ACC112 (cell line): ENCODE results near the gene BAG1.

Experiments used
- H2AFZ ChIP-seq: fragments of 200-600 bp; sonication (generic); one replicate; pipeline ENCODE4 v1.6.0; 2017; ENCODE audit warnings: antibody characterized with exemption, low read length; ENCODE audit not compliant: unreplicated experiment
- H3K27ac ChIP-seq: fragments of 200-600 bp; sonication (generic); 2 replicates; pipeline ENCODE4 v1.5.1; 2014; ENCODE audit warnings: low read depth, mild to moderate bottlenecking, antibody characterized with exemption, low read length, moderate library complexity
- H3K27me3 ChIP-seq: fragments of 200-600 bp; sonication (generic); 2 replicates; pipeline ENCODE4 v1.6.1; 2014; ENCODE audit warnings: mild to moderate bottlenecking, antibody characterized with exemption, low read length, moderate library complexity, mixed read lengths; ENCODE audit not compliant: insufficient read depth
- H3K36me3 ChIP-seq: fragments of 200-600 bp; sonication (generic); 2 replicates; pipeline ENCODE4 v1.6.1; 2016; ENCODE audit warnings: mild to moderate bottlenecking, antibody characterized with exemption, low read length, moderate library complexity, mixed read lengths; ENCODE audit not compliant: insufficient read depth
- H3K4me1 ChIP-seq: fragments of 200-600 bp; sonication (generic); one replicate; pipeline ENCODE4 v1.6.1; 2016; ENCODE audit warnings: low read length, mixed read lengths; ENCODE audit not compliant: insufficient read depth, unreplicated experiment, control insufficient read depth
- H3K4me3 ChIP-seq: fragments of 200-600 bp; sonication (generic); 2 replicates; pipeline ENCODE4 v1.5.1; 2014; ENCODE audit warnings: mild to moderate bottlenecking, low read depth, low read length
- H3K79me2 ChIP-seq: fragments of 200-600 bp; sonication (generic); one replicate; pipeline ENCODE4 v1.6.0; 2016; ENCODE audit warnings: low read length; ENCODE audit not compliant: control insufficient read depth, unreplicated experiment, insufficient read depth

The BAG1 gene

DNA sequence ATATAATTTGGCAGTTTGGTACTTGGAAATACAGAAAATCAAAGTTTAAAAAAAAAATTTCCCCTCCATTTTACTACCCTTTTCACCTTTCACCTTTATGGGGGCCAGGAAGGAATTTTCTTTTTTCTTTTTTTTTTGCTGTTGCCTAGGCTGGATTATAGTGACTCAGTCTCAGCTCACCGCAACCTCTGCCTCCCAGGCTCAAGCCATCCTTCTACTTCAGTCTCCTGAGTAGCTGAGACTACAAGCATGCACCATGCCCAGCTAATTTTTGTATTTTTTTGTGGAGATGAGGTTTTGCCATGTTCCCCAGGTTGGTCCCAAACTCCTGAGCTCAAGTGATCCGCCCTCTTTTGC is 9.4 kb upstream of the BAG1 start:
- peaks cover 64% of the 10 kb centered on the region for H3K36me3 ChIP-seq
- H3K27ac ChIP-seq = peak overlapping the region; percentile 23
- no peak overlapping the region for H2AFZ ChIP-seq
- H3K4me3 ChIP-seq = no peak overlapping the region
- H3K4me1 ChIP-seq = peaks cover 15% of the 10 kb centered on the region
- no peaks in the 10 kb centered on the region for H3K27me3 ChIP-seq
- peaks cover 9% of the 10 kb centered on the region for H3K79me2 ChIP-seq

DNA sequence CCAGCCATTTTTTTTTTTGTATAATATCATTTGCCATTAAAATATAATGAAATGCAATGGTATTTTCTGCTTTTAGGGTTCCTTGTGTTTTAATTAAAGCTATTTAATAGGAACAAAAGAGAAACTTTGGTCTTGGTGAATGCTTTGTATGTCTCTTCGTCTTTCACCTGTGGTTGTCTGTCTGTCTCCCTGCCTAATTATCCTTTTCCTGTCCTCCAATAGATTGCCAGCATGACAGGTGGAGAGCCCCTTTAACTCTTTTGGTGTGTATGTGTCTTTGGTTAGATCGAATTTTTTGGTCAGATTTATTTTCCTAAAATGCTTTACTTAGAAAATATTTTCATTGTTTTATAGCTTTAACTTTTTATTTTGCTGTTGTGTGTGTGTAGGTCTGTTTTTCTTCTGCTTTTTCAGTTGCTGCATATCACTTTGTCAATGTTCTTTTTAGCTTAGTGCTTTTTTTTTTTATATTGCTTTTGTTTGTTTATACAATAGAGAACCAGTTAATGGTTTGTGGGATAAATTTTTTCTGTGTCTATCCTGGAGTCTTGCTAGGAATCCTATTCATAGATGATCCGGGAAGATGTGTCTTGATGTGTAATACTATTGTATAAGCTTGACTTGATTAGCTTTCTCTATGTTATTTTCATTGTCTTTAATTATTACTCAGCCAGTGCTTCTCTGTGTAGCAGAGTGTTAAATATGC is 8.9 kb upstream of the BAG1 start:
- H3K27ac ChIP-seq = peak overlapping the region; percentile 23
- H3K4me3 ChIP-seq = no peak overlapping the region
- no peak overlapping the region for H2AFZ ChIP-seq
- peaks cover 9% of the 10 kb centered on the region for H3K79me2 ChIP-seq
- H3K27me3 ChIP-seq = no peaks in the 10 kb centered on the region
- peaks cover 59% of the 10 kb centered on the region for H3K36me3 ChIP-seq
- H3K4me1 ChIP-seq = peaks cover 15% of the 10 kb centered on the region

DNA sequence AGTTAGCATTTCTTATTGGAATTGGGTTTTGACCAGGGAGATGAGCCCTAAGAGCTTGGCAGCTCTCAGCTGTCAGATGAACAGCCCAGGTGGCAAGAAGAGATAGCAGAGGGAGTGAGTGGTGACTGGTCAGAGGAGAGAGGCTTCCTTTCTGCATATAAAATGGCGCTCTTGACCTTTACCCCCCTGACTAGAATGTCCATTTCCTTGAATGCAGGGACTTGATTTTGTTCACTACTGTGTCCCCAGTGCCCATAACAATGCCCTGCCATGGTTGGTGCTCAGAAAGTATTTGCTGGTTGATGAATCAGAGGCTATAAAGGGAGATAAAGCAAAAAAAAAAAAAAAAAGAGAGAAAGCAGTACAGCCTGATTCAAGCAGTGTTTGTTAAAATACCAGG is 7.6 kb upstream of the BAG1 start:
- Histone ChIP-seq H2AFZ (no peak overlapping the region), H3K4me1 (peaks cover 22% of the 10 kb centered on the region), H3K27ac (no peak overlapping the region), H3K36me3 (peaks cover 56% of the 10 kb centered on the region), H3K79me2 (peaks cover 20% of the 10 kb centered on the region), H3K4me3 (no peak overlapping the region), H3K27me3 (no peaks in the 10 kb centered on the region)

DNA sequence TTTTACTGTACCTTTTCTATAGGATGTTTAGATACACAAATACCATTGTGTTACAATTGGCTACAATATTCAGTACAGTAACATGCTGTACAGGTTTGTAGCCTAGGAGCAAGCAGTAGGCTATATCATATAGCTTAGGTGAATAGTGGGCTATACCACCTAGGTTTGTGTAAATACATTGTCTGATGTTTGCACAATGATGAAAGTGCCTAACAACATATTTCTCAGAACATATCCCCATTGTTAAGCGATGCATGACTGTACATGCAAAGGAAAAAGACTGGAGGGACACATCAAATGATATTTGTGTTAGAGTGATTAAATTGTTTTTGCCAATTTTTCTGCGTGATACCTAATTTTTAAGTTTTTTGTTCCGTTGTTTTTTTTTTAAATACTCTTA is 5.6 kb upstream of the BAG1 start:
- Histone ChIP-seq H2AFZ (no peak overlapping the region), H3K36me3 (peaks cover 48% of the 10 kb centered on the region), H3K27me3 (no peaks in the 10 kb centered on the region), H3K4me1 (peaks cover 40% of the 10 kb centered on the region), H3K27ac (no peak overlapping the region), H3K4me3 (no peak overlapping the region), H3K79me2 (peaks cover 39% of the 10 kb centered on the region)

DNA sequence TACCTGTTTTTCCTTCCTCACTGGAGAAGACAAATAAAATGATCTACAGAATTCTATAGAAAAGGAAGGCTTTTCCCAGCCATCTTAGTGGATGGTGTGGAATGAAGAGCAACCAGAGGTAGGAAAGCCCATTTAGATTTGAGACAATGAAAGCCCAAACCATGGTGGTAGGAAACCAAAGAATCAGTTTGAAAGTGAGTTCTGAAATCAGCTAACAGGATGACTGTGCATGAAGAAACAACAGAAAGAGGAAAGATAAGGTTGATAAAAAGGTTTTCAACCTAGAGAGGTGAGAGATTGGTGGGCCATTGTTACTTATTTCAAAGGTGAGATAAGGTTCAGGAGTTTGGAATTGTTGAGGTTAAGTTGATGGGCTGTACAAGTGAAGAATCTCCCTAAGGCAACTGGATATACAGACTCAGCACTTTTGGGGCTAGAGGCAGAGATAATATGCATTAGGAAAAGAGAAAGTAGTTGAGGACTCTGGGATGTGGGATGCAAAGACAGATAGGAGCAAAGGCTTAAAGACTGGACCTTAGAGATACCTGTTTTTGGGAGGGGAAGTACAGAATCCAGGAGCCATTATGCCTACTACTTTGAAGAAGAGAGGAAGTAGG is 2.8 kb upstream of the BAG1 start:
- Histone ChIP-seq H3K79me2 (peaks cover 55% of the 10 kb centered on the region), H2AFZ (no peak overlapping the region), H3K36me3 (peaks cover 36% of the 10 kb centered on the region), H3K4me3 (peak overlapping the region; percentile 29), H3K27ac (no peak overlapping the region), H3K4me1 (peaks cover 36% of the 10 kb centered on the region), H3K27me3 (no peaks in the 10 kb centered on the region)

DNA sequence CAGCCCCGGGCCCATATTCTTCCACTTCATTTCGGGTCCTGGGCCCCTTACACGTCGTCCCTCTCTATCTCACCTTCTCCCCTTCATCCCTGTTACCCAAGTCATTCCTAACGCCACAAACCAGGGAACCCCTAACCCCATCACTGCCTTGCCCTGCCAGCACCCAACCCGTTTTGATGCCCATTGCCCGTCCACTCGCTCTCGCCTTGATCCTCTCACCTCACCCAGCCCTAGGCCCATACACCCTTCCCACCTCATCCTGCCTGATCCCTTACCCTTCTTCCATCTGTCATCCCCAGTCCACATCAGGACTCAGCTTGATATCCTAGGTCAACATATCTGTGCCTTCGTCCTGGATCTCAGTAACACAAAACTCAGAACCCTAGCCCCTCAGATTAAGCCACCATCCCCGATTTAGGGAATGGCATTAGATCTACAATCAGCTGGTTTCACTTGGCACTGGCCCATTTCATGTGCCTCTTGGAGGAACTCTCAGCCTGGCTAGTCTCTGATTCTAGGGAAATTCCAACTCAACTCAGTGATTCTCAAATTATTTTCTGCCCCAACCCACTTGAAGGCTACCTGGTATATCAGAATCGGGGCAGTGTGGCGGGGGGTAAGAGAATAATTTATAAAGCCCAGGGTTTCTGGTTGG is 830 bp upstream of the BAG1 start:
- Histone ChIP-seq H3K4me1 (peaks cover 32% of the 10 kb centered on the region), H3K4me3 (peak overlapping the region; percentile 100), H3K79me2 (peaks cover 65% of the 10 kb centered on the region), H3K27ac (peak overlapping the region; percentile 84), H3K36me3 (peaks cover 33% of the 10 kb centered on the region), H2AFZ (peak overlapping the region; percentile 6), H3K27me3 (no peaks in the 10 kb centered on the region)

DNA sequence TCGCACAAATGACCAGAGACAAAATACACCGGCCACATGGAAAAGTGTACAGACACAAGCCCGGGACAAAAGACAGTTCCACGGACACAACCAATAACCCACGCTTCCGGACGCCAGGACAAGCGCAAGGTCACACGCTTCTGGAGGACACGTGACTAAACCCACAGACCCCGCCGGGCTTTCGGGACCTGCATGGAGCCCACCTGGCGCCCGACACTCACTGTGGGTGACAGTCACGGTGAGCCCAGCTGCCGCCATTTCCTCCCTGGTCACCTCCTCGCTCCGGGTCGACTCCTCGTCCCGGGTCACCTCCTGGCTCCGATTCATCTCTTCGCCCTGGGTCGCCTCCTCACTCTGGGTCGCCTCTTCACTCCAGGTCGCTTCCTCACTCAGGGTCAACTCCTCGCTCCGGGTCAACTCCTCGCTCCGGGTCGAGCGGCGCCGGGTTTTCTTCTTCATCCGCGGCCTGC is 470 bp downstream of the BAG1 start:
- H3K27ac ChIP-seq = peak overlapping the region; percentile 44; the same call in 1 of the 2 replicates
- no peaks in the 10 kb centered on the region for H3K27me3 ChIP-seq
- peaks cover 68% of the 10 kb centered on the region for H3K79me2 ChIP-seq
- peak overlapping the region; percentile 100 for H3K4me3 ChIP-seq
- H3K36me3 ChIP-seq = peaks cover 38% of the 10 kb centered on the region
- H3K4me1 ChIP-seq = peaks cover 32% of the 10 kb centered on the region
- H2AFZ ChIP-seq = peak overlapping the region; percentile 86

DNA sequence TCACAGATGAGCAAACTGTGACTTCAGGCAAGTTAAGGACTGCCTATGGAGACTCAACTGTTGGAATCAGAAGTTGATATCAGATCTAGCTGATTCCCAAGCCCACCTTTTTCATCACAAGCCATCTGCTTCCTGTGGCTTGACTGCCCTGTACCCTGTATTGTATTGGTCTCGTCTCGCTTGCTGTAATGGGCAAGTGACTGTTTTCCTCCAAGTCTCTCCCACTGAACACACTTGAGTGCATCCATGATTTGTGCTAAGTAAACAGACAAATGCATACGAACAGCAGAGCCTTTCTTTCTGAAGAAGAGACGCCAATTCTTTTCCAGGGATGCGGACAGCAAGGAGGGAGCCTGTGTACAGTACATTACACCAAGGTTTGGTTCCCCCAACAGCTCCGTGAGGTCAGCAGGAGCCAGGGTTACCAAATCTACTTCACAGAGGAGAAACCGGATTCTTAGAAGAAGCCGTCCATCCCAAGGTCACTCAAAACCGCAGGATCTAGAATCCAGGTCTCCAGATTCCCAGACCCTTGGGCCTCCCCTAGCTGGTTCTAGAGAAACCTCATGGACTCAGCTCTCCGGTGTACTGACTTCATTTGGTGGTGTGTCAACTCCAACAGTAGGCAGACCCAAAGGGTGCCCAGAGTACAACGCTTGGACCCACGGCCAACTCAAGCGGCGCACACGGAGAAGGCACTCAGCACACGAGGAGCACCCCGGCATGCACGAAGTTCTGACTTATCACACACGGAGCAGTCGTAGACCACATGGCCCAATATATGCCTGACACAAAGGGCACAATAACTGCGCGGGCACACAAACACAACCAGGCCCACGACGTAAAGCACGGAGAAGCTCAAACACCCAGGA is 1.1 kb downstream of the BAG1 start:
- H3K4me1 ChIP-seq = peaks cover 32% of the 10 kb centered on the region
- H3K36me3 ChIP-seq = peaks cover 42% of the 10 kb centered on the region
- no peaks in the 10 kb centered on the region for H3K27me3 ChIP-seq
- peak overlapping the region; percentile 100 for H3K4me3 ChIP-seq
- H3K27ac ChIP-seq = peak overlapping the region; percentile 44; the same call in 1 of the 2 replicates
- peak overlapping the region; percentile 86 for H2AFZ ChIP-seq
- H3K79me2 ChIP-seq = peaks cover 68% of the 10 kb centered on the region

DNA sequence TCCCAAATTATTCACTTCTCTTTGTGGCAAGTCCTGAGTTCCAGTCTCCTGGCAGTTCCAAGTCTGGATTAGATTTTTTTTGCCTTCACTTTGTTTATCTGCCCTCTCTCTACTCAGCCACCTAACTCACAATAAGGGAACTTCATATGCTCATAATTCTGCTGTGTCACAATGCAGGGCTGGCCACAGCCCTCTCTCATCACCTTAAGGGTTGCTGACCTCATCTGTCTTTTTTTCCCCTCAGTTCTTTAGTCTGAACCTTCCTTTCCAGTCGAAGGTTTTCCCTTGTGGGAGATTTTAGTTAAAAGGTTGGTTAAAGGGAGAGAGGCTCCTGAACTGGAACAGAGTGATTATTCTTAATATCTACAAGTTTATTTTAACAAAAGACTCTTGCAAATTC is 4.1 kb downstream of the BAG1 start:
- H2AFZ ChIP-seq = no peak overlapping the region
- no peak overlapping the region for H3K4me3 ChIP-seq
- peaks cover 40% of the 10 kb centered on the region for H3K79me2 ChIP-seq
- peaks cover 37% of the 10 kb centered on the region for H3K36me3 ChIP-seq
- no peak overlapping the region for H3K27ac ChIP-seq
- H3K4me1 ChIP-seq = peaks cover 9% of the 10 kb centered on the region
- no peaks in the 10 kb centered on the region for H3K27me3 ChIP-seq

DNA sequence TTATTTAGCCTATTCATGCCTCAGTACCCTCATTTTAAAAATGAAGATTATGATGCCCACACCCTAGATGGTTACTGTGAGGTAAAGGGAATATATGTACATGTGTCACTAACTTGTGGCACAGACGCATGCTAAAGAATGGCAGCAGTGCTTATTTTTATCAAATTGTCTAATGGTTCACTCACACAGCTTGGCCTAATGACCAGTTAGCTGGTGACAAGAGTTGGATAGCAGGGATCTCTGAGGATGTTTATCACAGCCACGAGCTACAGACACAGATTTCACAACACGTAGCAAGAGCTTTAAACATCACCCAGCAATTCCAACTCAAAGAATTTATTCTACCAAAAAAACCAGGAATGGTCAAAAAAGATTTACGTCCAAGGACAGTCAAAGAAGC is 7.2 kb downstream of the BAG1 start:
- Histone ChIP-seq H3K4me1 (no peaks in the 10 kb centered on the region), H3K27ac (no peak overlapping the region), H2AFZ (no peak overlapping the region), H3K79me2 (peaks cover 17% of the 10 kb centered on the region), H3K4me3 (no peak overlapping the region), H3K36me3 (peaks cover 43% of the 10 kb centered on the region), H3K27me3 (no peaks in the 10 kb centered on the region)
